HepG2 (cell line): ENCODE measurements around the gene PTPRE. TPM values are rescaled to one million over a fixed set of nuclear protein-coding genes. Genes with fewer than 3 reads are reported as not detected.

Experiments used
- ATAC-seq: fragments of 200-7000 bp; cut with Tn5 transposase; 3 replicates; pipeline ENCODE4 v1.9.1; 2020; ENCODE audit warnings: mild to moderate bottlenecking, moderate library complexity
- BruUV-seq: library from RNA; stranded (reverse); fragments of 400-500 nt; replicated peaks from 2 replicates; lab custom pipeline; 2021; lab: Mats Ljungman, UMichigan
- CTCF ChIA-PET: fragments of 300-600 bp; formaldehyde crosslinking; extraction: SDS; loops from one replicate; lab custom pipeline; 2021; ENCODE audit warnings: low total read pairs, inconsistent platforms, low intra/inter-chr PET ratio; lab: Yijun Ruan, JAX
- POLR2A ChIA-PET: fragments of 350-600 bp; sonication (Branson Sonifier 250); formaldehyde crosslinking; loops from one replicate; lab custom pipeline; 2020; ENCODE audit warnings: antibody characterized with exemption, inconsistent platforms; lab: Yijun Ruan, JAX
- DNase-seq: peaks from one replicate; pipeline ENCODE4 v3.0.0-alpha.2; 2015; ENCODE audit warnings: low spot score
- FAIRE-seq: peaks from 3 replicates; lab custom pipeline; 2011; peaks lifted over from hg19 to GRCh38; lab: Jason Lieb, UNC
- H2AFZ ChIP-seq: one replicate; pipeline ENCODE4 v1.6.1; 2011; ENCODE audit warnings: low read length, inconsistent platforms
- H3K27ac ChIP-seq: fragments of 300-600 bp; 3 replicates; pipeline ENCODE4 v1.8.0; 2011; ENCODE audit warnings: mixed run types, mild to moderate bottlenecking, mixed read lengths, low read length, inconsistent platforms; ENCODE audit not compliant: insufficient read depth; ENCODE audit errors: extremely low read length
- H3K27me3 ChIP-seq, 2 experiments: fragments of 200-600 bp in 1 of 2; 2 replicates in 1 of 2; 3 replicates in 1 of 2; pipeline versions ENCODE4 v1.6.0 to v1.8.0; 2011; ENCODE audit warnings: low read length in 2 of 2, mild to moderate bottlenecking in 2 of 2, moderate library complexity in 2 of 2, inconsistent platforms in 1 of 2; ENCODE audit not compliant: insufficient read depth in 2 of 2, control insufficient read depth in 1 of 2
- H3K36me3 ChIP-seq, 2 experiments: fragments of 200-600 bp in 1 of 2; replicated peaks in 1 of 2; 2 replicates in 1 of 2; 3 replicates in 1 of 2; pipeline versions ENCODE4 v1.5.1 to v1.8.0; 2011; ENCODE audit warnings: low read length in 2 of 2, inconsistent platforms in 1 of 2; ENCODE audit not compliant: insufficient read depth in 2 of 2, control insufficient read depth in 1 of 2
- H3K4me1 ChIP-seq: 2 replicates; pipeline ENCODE4 v1.5.1; 2012; ENCODE audit warnings: low read length, inconsistent platforms; ENCODE audit not compliant: insufficient read depth
- H3K4me2 ChIP-seq: 2 replicates; pipeline ENCODE4 v1.6.0; 2011; ENCODE audit warnings: low read depth, low read length, inconsistent platforms
- H3K4me3 ChIP-seq, 3 experiments: fragments of 200-600 bp in 1 of 3; sonication (generic), shearing (Covaris generic) in 1 of 3; replicated peaks in 1 of 3; 2 replicates each; pipeline ENCODE4 v1.5.1; 2011 to 2016; ENCODE audit warnings: low read length in 3 of 3, inconsistent platforms in 2 of 3, low read depth in 2 of 3, mild to moderate bottlenecking in 2 of 3, control low read depth in 1 of 3, mixed read lengths in 1 of 3; ENCODE audit not compliant: insufficient read depth in 1 of 3
- H3K79me2 ChIP-seq: one replicate; pipeline ENCODE4 v1.6.1; 2011; ENCODE audit warnings: low read length, inconsistent platforms; ENCODE audit not compliant: insufficient read depth
- H3K9ac ChIP-seq: 2 replicates; pipeline ENCODE4 v1.6.0; 2011; ENCODE audit warnings: mild to moderate bottlenecking, low read depth, low read length, inconsistent platforms; ENCODE audit not compliant: insufficient read depth
- H3K9me3 ChIP-seq: 2 replicates; pipeline ENCODE4 v1.5.1; 2012; ENCODE audit warnings: mild to moderate bottlenecking, low read length
- H4K20me1 ChIP-seq: 2 replicates; pipeline ENCODE4 v1.6.0; 2011; ENCODE audit warnings: inconsistent platforms, mild to moderate bottlenecking, low read length, moderate library complexity; ENCODE audit not compliant: insufficient read depth
- FOXP1 ChIP-seq, 2 experiments: fragments of 450-650 bp in 1 of 2; IDR thresholded peaks; 2 replicates each; pipeline ENCODE4 v1.6.1; 2017 to 2018; ENCODE audit warnings: antibody characterized with exemption in 1 of 2
- HDAC2 ChIP-seq: sonication (generic); formaldehyde crosslinking; IDR thresholded peaks from 2 replicates; pipeline ENCODE4 v1.4.0; 2020; ENCODE audit warnings: missing genetic modification reagents
- HIVEP1 ChIP-seq: sonication (generic); formaldehyde crosslinking; IDR thresholded peaks from 2 replicates; pipeline ENCODE4 v1.4.0; 2020; ENCODE audit warnings: mild to moderate bottlenecking, missing genetic modification reagents
- MED1 ChIP-seq: sonication (generic); formaldehyde crosslinking; IDR thresholded peaks from 2 replicates; pipeline ENCODE4 v1.4.0; 2020; ENCODE audit warnings: missing genetic modification reagents
- MEIS2 ChIP-seq: sonication (generic); formaldehyde crosslinking; IDR thresholded peaks from 2 replicates; pipeline ENCODE4 v1.9.0; 2021; ENCODE audit warnings: mild to moderate bottlenecking, missing genetic modification reagents
- YY1 ChIP-seq: IDR thresholded peaks from 2 replicates; pipeline ENCODE4 v1.6.1; 2011; ENCODE audit warnings: low read length, low read depth, moderate library complexity, mild to moderate bottlenecking; ENCODE audit not compliant: insufficient read depth, insufficient replicate concordance
- ZNF546 ChIP-seq: sonication (generic); formaldehyde crosslinking; conservative IDR thresholded peaks from 2 replicates; pipeline ENCODE4 v1.8.1; 2023; ENCODE audit warnings: mild to moderate bottlenecking, missing genetic modification reagents
- ZNF609 ChIP-seq: sonication (generic); formaldehyde crosslinking; IDR thresholded peaks from 2 replicates; pipeline ENCODE4 v1.4.0; 2020; ENCODE audit warnings: mild to moderate bottlenecking, missing genetic modification reagents, borderline replicate concordance
- WGBS: methylation state at CpG from one replicate; pipeline ENCODE4 v1.1.6; 2017; ENCODE audit warnings: low lambda C conversion rate; 5-methylcytosine and 5-hydroxymethylcytosine counted together
- in situ Hi-C: cut with HindIII; loops from 2 replicates; pipeline ENCODE4 v1.10.0; 2017; ENCODE audit warnings: low pct_unique_long_range_greater_than_20kb; ENCODE audit not compliant: extremely low pct_ligation_motif_present
- intact Hi-C: fragments of 100-400 bp; cut with micrococcal nuclease; formaldehyde crosslinking; loops from one replicate; pipeline ENCODE4 v1.10.0; 2022; ENCODE audit not compliant: unreplicated experiment
- polyA plus RNA-seq, 8 experiments: library from polyadenylated mRNA; depleted of rRNA in 3 of 8; stranded (reverse) in 7 of 8; unstranded in 1 of 8; fragments of >200 nt; fragmentation: Illumina TruSeq in 4 of 8; extraction: Trizol in 4 of 8; gene quantifications; 2 replicates each; pipeline versions ENCODE4 v1.2.1 to v1.2.3, GENCODE V29; 2011 to 2016; ENCODE audit warnings: low read depth in 4 of 8, missing spikeins in 1 of 8, mixed read lengths in 1 of 8; ENCODE audit not compliant: insufficient read depth in 1 of 8
- total RNA-seq, 5 experiments: library from RNA; depleted of rRNA; stranded (reverse); fragments of >200 nt; fragmentation: Illumina TruSeq; extraction: Trizol; gene quantifications; 2 replicates each; pipeline ENCODE4 v1.2.3, GENCODE V29; 2016; ENCODE audit warnings: low read depth in 1 of 5
- TF ChIP-seq, protein P1 (sequence below): sonication (generic); formaldehyde crosslinking; IDR thresholded peaks from 2 replicates; pipeline ENCODE4 v1.4.0; 2020; ENCODE audit warnings: missing genetic modification reagents

PTPRE gene
- total and polyA plus RNA-seq, 2 of the 13 experiments (the other 11 are each of a cell fraction or from before 2014, with no cell fraction given) = 0.01 to 0.02 TPM

- TF ChIP-seq HIVEP1 (CRISPR knock-in tag) (no peak), ZNF546 (no peak), YY1 (no peak), MEIS2 (CRISPR knock-in tag) (no peak), ZNF609 (CRISPR knock-in tag) (no peak), MED1 (CRISPR knock-in tag) (no peak), HDAC2 (CRISPR knock-in tag) (no peak), FOXP1 (IDR thresholded peaks at IDR 0.05) (no peak), FOXP1 (CRISPR knock-in tag; IDR thresholded peaks at IDR 0.05) (no peak)
- TF ChIP-seq, protein P1, sequence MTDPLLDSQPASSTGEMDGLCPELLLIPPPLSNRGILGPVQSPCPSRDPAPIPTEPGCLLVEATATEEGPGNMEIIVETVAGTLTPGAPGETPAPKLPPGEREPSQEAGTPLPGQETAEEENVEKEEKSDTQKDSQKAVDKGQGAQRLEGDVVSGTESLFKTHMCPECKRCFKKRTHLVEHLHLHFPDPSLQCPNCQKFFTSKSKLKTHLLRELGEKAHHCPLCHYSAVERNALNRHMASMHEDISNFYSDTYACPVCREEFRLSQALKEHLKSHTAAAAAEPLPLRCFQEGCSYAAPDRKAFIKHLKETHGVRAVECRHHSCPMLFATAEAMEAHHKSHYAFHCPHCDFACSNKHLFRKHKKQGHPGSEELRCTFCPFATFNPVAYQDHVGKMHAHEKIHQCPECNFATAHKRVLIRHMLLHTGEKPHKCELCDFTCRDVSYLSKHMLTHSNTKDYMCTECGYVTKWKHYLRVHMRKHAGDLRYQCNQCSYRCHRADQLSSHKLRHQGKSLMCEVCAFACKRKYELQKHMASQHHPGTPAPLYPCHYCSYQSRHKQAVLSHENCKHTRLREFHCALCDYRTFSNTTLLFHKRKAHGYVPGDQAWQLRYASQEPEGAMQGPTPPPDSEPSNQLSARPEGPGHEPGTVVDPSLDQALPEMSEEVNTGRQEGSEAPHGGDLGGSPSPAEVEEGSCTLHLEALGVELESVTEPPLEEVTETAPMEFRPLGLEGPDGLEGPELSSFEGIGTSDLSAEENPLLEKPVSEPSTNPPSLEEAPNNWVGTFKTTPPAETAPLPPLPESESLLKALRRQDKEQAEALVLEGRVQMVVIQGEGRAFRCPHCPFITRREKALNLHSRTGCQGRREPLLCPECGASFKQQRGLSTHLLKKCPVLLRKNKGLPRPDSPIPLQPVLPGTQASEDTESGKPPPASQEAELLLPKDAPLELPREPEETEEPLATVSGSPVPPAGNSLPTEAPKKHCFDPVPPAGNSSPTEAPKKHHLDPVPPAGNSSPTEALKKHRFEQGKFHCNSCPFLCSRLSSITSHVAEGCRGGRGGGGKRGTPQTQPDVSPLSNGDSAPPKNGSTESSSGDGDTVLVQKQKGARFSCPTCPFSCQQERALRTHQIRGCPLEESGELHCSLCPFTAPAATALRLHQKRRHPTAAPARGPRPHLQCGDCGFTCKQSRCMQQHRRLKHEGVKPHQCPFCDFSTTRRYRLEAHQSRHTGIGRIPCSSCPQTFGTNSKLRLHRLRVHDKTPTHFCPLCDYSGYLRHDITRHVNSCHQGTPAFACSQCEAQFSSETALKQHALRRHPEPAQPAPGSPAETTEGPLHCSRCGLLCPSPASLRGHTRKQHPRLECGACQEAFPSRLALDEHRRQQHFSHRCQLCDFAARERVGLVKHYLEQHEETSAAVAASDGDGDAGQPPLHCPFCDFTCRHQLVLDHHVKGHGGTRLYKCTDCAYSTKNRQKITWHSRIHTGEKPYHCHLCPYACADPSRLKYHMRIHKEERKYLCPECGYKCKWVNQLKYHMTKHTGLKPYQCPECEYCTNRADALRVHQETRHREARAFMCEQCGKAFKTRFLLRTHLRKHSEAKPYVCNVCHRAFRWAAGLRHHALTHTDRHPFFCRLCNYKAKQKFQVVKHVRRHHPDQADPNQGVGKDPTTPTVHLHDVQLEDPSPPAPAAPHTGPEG (CRISPR knock-in tag) = no peak
- in situ Hi-C loops = no loop called here
- CTCF ChIA-PET = no interaction called here
These were observed 82.6 kb downstream of the PTPRE start for GRCh38 chr10:127989481-127990012.

More at GRCh38 chr10:127989481-127990012, 82.6 kb downstream of the PTPRE start:
- POLR2A ChIA-PET = no interaction called here
- H2AFZ ChIP-seq = no peak overlapping the region
- no peak for ATAC-seq
- peaks cover 0 to 33% of the 10 kb centered on the region in 2 experiments; a peak in 3 of 5 replicates for H3K27me3 ChIP-seq
- H3K79me2 ChIP-seq = no peaks in the 10 kb centered on the region
- DNase-seq = no peak
- H3K27ac ChIP-seq = no peak overlapping the region
- no peak overlapping the region for H3K4me2 ChIP-seq
- intact Hi-C loops = no loop called here
- FAIRE-seq = no peak
- H3K4me3 ChIP-seq = no peak overlapping the region
- no TSS peak for BruUV-seq
- no peaks in the 10 kb centered on the region for H3K9me3 ChIP-seq
- H3K36me3 ChIP-seq = no peaks in the 10 kb centered on the region
- 23% methylated on average over 8 of the region's 8 CpGs for WGBS
- no peak overlapping the region for H3K9ac ChIP-seq
- no peaks in the 10 kb centered on the region for H3K4me1 ChIP-seq
- no peaks in the 10 kb centered on the region for H4K20me1 ChIP-seq
